Ramos (cell line): ENCODE data around the gene SORBS2.

Source experiments
- in situ Hi-C: fragments of 300-500 bp; cut with MboI; formaldehyde crosslinking; loops from one replicate; pipeline ENCODE4 v1.14.3; 2022; ENCODE audit warnings: low sequenced_read_pairs; ENCODE audit not compliant: unreplicated experiment

Gene SORBS2

DNA sequence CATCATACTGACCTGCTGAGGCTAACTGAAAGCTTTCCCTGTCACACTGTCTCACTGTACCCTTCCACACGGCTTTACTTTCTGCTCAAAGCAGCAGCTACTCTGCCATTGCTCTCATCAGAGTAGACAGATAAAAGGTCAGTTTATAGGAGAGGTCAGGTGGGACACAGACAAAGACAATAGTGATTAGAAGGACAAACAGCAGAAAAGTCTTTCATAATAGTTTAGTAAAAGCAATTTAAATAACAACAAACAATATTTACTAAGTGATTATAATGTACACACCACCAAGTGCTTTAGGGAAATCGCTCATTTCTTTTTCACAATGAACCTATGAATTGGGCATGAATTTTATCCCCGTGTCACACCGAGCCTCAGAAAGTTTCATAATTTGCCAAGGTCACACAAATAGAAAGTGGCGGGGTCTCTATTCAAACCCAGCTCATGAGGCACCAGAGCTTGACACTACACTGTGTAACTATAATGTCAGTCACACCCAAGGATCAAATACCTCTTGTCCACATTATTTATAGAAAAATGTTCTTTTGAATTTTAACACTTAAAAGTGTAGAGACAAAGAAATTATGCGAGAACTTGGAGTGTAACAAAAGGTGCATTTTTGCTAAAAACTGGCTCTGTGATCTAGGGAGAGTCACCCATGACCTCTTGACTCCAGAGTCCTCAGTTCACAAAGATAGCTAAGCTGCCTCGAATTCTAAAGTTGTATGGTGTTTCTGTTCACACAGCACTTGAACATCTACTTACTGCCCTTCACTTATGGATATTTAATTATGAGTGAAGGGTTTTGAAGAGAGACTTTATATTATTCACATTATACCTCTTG is 24.5 kb upstream of the SORBS2 start:
- in situ Hi-C loops = no loop called here

DNA sequence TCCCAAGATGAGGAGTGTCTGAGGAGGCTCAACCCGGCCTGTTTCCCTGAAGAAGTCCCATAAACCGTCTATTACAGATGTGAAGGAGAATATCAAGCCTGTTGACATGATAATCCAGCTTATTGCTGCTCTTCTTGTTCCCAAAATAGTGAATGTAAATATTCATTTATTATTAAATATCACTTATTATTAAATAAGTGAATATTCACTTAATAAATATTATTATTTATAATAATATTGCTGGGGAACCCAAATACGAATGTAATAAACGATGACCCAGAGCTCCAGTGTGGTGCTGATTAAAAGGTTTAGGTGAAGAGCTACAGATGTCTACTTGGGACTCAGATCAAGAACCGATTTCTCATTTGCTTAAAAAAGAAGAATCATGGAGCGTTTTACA is 23.8 kb upstream of the SORBS2 start:
- in situ Hi-C loops = no loop called here

DNA sequence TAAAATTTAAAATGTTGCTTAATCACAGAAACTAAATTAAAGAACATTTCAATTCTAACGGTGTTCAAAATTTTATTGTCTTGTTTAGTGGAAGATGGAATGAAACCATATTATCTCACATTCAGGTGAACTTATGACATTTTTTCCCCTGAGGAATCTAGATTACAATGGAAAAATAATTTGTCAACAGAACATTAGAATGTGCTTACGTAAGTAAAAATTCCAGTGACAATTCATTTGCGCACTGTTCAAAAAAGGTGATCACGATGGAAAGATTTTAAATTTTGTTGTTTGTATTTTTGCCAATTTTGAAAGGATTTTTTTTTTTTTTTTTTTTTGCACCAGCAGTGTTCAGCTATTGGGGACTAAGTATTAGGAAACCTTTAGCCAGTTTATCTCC is 23.3 kb upstream of the SORBS2 start:
- in situ Hi-C loops = no loop called here

DNA sequence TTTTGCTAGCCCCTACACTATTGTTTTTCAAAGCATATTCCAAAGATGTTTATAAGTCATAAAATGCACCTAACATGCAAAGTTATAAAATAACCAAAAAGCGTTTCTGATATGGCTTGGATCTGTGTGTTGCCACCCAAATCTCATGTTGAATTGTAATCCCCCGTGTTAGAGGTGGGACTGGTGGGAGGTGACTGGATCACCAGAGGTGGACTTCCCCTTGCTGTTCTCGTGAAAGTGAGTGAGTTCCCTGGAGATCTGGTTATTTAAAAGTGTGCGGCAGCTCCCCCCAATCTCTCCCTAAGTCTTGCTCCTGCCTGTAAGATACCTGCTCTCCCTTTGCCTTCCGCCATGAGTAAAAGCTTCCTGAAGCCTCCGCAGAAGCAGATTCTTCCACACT is 22.8 kb upstream of the SORBS2 start:
- in situ Hi-C loops = no loop called here

DNA sequence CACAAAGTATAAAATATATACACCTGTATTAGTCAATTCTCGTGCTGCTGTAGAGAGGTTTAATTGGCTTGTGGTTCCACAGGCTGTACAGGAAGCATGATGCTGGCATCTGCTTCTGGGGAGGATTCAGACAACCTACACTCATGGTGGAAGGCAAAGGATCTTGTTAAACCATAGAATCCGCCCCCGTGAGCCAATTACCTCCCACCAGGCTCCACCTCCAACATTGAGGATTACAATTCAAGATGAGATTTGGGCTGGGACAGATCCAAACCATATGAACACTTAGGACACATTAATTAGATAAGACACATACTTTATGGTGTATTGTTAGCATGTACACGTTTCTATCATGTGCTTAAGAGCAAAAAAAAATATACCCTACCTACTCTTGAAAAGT is 22.1 kb upstream of the SORBS2 start:
- in situ Hi-C loops = no loop called here

DNA sequence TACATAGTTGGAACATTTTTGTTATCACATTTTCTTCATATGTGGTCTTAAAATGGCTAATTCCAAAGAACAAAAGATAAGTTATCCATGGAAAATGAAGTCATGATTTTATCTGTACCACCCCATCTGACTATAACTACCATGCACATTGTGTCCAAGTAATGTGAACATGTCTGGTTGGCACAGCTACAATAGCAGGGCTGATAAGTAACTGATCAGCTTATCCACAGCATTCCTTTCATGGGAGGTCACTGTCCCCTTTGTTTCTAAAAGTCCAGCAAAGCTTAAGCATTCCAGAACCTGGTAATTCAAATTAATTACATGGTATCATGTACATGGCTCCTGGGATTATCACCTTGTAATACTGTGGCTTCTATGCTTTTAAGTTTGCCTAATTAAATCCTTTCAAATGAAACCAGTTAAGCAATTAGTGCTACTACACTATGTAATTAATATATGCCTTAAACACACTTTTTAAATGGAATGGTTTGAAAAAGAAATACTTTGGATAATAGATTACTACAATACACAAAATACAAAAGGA is 21.1 kb upstream of the SORBS2 start:
- in situ Hi-C loops = no loop called here

DNA sequence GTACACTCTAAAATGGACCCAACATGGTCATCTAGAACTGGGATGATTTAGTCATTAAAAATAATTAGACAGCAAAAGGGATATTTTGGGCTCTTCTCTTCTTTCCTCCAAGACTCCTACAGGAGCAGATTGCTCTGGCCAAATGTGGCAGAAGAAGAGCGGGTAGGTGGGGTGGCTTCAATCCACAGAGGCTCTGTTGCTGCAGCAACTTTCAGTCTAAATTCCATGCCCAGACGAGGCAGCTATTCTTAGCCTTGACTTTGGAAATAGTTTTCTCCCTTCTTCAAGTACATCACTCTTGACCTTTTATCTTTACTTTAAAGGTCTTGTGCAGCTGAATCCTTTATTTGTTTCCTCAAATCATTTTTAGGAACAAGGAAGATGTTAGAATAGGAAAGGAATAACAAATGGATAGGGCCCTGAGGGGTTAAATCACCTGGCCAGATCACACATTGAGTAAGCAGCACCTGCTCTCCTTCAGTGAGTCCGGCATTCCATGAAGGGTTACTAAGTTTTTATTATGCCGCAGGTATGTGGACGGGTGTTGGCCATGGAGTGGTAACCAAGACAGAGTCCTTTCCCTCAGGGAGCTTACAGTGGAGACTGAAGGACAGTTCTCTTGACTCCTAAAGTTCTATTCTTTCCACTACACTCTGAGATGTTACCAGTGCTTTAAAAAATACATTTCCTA is 19.3 kb upstream of the SORBS2 start:
- in situ Hi-C loops = no loop called here

DNA sequence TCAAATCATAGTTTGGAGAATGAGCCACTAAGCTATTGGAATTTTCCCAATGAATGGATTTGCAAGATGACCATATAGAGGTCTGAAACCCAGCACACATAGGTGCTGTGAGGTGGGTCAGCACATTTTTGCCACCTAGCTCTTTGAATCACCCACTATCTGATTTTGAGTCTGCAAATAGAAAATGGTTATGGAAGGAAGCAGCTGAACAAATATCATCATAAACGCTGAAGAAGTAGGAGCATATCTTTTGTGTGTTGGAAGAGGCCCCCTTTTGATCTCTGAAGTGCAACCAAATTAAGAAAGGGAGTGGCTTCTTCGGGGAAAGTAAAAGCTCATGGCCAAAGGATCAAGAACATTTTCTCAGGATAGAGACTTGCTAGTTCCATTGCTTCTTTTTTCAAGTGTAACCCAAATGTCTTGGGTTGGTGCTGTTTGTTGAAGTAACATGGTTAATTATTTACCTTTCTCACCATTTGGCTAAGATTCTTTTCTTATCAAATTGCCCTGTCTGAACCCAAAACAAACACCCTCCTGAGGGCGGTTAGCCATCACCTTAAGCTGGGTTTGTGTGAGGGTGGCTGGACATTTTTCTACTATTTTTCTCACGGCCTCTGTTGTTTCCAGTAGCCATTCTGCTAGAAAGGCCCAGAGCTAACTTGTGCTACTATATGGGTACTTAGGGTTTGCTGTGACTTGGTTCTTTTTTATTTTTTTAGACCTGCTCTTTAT is 18.4 kb upstream of the SORBS2 start:
- in situ Hi-C loops = no loop called here

DNA sequence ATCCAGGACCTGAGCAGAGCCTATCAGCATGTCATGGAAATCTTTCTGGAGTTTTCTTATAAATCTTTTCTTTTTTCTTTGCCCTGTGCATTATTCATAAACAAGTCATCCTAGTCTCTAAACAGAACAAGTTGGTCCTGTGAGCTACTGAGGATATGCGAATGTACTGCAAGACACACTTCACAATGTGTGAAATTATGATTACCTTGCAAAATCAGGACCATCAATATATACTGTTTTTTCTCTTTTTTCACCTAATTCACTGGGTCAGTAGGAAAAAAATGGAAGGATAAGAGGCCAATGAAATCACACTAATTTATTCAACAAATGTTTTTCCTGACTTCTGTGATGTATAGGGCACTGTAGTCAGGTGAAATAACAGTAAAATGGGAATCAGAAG is 14.4 kb upstream of the SORBS2 start:
- in situ Hi-C loops = no loop called here

DNA sequence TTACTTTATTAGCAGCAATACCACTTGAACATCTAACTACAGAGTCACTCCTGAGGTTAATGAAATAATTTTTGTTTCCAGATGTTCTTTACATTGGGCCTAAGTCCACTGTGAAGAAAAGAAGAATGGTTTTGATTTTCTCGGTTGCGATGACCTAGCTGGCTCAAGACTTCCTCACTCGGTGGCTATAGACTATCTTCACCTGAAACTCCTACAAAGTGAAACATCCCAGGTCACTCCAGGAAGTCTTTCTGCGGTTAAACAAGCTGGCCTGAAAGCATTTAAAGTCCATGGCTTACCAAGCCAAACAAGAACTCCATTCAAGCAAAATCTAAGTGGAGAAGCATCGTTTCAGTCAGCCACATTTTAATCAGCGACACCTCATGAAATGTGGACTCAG is 13.7 kb upstream of the SORBS2 start:
- in situ Hi-C loops = no loop called here

DNA sequence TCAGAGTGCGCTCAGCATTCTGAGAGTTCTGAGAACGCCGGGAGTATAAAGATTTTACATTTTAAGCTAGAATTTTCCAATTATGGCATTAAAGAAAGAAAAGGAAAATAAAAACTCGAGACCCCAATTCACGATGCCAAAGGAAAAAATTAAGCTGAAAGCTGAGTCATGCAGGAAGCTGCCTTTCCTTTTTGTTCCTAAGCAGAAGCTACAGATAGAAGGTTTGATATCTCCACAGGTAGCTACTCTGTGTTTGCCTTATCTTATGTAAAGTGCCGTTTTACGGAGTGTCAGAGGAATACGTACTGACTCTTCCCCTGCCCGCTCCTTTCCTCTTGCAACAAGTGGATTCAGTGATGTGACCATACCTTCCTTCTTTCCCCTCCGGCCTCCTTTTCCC is 10.8 kb upstream of the SORBS2 start:
- in situ Hi-C loops = no loop called here

DNA sequence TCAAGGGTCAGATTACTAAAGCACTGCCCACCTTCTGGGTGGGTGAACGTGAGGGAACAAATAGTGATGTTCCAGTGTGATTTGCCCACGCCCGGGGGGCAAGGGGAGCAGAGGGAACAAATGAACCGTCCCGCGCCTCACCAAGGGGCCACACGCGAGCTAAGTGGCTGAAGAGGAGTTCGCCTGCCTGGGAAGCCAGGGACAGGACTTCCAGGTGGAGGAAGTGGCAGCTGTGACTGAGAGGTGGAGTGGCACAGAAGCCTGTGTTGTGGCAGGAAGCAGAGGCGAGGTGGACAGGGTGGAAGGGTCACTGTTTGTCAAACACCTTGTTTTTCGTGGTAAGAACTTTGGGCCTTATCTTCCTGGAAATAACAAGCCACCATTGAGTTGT is 9.0 kb upstream of the SORBS2 start:
- in situ Hi-C loops = no loop called here

DNA sequence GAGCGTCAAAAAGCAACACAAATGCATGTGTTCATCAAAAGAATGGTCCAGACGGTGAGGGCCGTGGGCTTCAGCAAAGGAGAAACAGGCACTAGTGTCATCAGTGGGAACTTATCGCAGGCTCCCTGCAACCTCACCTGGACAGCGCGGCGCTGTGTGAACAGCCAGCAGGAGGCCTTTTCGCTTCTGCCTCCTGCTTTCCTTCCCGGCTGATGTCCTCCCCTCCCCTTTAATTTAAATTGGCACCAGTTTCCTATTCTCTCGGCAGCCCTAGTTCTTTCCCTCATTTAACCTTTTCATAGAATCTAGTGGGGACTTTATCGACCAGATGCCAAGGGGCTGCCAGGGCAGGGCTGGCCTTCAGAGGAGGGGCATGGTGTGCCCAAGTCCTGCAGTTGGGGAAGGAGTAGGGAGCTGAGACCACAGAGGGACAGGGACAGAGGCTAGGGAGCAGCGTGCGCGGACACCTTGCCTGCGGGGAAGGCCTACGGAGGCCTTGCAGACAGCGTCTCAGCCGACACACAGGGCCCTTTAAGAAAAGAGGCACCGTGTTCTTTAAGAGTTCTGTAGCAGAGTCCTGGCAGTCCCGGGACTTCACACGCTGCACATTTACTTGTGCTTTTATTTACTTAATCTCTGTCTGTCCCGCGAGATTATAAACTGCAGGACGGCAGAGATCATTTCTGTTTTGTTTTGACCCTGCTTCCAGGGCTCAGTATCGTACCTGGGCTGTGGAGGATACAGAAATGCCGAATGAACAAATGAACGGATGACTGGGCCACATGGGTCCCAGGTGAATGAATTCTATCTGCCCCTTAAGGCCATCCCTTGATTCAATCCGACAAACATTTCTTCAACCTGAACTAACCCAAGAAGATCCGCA is 8.4 kb upstream of the SORBS2 start:
- in situ Hi-C loops = no loop called here

DNA sequence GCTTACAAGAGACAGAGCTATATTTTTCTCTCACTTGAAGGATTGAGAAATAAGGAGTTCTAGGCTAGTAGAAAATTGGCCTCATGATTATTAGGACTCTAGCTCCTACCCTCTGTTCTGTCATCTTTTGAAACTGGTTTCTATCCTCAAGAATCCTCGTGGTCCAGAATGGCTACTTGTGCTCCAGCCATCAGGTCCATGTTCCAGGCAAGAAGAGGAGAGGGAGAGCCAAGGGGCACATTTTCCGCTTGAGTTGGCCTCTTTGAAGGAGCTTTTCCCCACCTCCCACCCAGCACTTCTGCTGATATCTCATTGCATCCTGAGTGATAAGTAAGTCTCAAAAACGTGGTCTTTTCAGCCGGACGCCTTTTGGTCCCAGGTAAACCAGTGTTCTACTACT is 7.2 kb upstream of the SORBS2 start:
- in situ Hi-C loops = no loop called here

DNA sequence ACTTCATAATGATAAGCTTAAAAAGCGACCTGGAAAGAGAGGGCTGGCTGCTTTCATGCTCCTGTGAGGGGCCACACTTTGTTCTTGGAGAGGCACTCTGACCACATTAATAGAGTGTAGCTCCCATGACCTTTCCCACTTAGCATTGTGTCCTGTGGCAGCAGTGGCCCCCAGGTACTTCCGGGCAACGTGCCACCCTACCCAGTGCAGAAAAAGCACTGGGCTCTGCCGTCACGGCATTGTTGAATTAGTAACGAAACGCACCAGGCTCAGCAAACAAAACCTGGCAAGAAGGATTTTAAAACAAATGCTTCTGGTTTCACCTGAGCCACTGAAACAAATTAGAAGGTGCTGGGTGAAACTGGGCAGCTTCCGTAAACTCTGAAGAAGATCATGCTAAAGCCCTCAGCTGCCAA is 5.4 kb upstream of the SORBS2 start:
- in situ Hi-C loops = no loop called here

DNA sequence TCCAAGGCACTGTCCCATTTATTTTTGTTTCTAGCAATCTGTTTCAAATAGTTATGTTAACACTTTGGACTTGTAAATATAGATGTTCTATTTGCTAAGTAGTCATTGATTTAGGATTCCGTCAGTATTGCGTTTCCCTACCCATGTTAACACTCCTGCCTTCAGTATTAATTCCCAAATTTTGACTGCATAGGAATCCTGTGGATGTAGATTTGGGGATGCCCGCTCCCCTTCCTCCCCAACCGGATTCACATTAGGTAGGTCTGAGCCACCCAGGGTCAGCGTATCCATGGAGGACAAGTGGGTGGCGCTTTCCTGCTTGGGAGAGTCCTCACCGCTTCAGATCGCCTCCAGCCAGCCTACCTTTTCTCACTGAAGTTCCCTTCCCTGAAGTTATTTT is 1.1 kb upstream of the SORBS2 start:
- in situ Hi-C loops = no loop called here

DNA sequence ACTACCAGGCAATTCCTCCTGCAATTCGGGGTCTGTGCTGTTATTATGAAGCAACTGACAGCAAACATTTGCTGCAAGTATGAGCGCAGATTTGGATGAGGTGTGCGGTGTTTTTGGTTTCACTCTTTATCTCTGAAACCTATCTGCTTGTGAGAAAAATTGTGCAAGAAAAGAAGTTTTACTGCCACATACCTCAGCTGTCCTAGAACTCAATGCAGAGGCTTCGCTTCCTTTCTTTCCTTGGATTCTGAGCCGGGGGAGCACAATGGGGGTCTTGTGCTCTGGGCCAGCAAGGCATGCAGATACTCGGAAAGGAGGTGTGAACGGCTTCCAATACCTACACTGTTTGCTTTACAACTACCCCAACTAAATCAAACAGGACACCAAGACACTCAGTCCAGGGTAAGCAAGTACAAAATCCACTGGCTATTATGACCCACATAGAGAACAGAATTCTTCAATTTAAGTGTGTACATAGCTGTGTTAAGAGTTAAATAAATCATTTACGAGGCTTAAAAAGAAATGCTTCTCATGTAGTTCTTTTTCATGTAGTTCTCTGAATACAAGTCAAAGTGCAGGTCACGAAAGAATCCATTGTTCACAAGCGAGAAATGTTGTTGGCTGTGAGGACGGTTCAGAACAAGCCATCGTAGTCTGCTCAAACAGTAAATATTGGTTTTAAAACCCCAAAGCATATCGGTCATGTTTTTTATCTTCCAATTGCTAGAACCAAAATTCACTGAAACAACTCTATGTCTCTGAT is 1.1 kb downstream of the SORBS2 start:
- in situ Hi-C loops = no loop called here

DNA sequence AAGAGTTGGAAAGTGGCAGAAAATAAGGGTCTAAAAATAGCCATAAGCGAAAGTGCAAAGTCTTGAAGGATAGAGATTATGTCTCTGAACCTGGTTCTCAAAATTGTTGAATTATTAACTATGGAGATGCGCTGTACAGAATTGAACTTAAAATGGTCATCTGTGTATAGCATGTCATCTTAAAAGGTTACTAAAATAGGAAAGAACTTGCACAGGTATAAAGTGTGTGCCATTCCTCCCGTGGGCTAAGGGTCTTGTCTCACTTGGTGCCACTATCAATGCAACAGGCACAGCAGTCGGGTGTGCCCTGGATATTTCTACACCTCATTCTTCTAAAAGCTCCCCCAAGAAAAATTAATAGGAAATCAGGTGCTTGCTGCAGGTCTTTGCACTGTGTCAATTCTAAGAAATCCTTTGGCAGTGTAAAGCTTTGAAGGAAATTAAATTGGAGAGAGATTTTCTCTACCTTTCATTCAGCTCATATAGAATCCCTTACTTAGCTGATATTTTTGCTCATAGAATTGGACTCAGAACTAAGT is 2.4 kb downstream of the SORBS2 start:
- in situ Hi-C loops = no loop called here

DNA sequence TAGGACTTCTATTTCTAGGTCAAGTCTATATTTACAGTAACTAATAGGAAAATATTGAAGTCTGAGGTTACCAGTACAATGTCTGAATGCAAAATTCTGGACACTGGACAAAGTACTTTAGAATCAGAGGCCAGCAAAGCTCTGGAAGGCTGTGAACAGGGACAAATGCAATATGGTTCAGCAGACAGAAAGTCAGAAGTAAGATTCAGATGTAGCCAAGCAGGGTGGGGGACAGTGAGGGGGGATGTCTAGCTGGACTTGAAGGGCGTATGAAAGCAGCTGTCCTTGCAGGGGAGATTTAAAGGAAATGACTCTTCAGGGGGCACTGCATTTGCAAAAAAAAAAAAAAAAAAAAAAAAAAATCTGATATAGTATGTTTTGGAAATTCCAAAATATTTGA is 2.9 kb downstream of the SORBS2 start:
- in situ Hi-C loops = no loop called here
